GM12874 (cell line): Measurements from ENCODE around the gene ATXN7.

Experiments
- TF ChIP-seq, protein P1 (sequence below): IDR thresholded peaks from 2 replicates; pipeline ENCODE4 v1.5.1; 2011; ENCODE audit warnings: low read depth, mild to moderate bottlenecking, control low read depth, low read length, moderate library complexity; ENCODE audit not compliant: insufficient read depth

The ATXN7 gene

GRCh38 chr3:64039332-64039731 lies 175.7 kb downstream of the ATXN7 start:
- TF ChIP-seq, protein P1, sequence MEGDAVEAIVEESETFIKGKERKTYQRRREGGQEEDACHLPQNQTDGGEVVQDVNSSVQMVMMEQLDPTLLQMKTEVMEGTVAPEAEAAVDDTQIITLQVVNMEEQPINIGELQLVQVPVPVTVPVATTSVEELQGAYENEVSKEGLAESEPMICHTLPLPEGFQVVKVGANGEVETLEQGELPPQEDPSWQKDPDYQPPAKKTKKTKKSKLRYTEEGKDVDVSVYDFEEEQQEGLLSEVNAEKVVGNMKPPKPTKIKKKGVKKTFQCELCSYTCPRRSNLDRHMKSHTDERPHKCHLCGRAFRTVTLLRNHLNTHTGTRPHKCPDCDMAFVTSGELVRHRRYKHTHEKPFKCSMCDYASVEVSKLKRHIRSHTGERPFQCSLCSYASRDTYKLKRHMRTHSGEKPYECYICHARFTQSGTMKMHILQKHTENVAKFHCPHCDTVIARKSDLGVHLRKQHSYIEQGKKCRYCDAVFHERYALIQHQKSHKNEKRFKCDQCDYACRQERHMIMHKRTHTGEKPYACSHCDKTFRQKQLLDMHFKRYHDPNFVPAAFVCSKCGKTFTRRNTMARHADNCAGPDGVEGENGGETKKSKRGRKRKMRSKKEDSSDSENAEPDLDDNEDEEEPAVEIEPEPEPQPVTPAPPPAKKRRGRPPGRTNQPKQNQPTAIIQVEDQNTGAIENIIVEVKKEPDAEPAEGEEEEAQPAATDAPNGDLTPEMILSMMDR: no peak

DNA sequence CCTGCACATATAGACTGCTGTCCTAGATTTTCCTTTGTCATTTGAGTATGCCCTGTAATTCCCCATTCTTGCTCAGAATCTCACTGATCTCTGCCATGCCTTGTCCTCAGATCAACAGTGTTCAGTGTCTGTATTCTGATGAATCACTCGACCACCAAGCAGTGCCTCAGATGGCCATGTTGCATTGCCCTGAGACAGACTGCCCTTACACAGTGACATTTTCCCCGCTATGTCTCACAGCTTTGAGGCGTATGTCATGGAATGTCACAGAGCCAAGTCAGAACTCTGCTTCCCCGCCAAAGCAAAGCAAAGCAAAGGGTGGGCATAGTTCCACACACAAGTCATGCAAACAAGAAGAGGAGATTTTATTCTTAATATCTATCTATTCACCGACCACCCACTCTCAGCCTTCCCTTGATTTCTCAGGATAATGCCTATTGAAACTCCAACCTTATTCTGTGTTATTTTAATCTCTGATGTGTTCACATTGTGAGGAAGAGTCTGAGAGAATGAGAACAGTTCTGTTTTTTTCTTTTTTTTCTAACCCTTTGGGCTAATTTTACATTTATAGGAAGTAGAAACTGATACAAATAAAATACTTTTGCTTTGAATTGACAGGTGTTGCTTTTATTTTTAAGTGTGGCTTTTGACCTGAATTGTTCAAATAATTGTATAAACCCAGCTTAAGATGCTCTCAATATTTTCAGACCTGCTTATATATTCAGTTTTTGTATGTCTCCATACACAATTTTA lies 176.5 kb downstream of the ATXN7 start:
- TF ChIP-seq, protein P1: no peak

DNA sequence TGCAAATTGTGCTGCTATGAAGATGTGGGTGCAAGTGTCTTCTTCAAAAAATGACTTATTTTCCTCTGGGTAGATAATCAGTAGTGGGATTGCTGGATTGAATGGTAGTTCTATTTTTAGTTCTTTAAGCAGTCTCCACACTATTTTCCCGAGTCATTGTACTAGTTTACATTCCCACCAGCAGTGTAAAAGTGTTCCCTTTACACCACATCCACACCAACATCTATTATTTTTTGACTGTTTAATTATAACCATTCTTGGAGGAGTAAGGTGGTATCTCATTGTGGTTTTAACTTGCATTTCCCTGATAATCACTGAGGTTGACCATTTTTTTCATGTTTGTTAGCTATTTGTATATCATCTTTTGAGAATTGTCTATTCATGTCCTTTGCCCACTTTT lies 179.3 kb downstream of the ATXN7 start:
- TF ChIP-seq, protein P1: no peak

- TF ChIP-seq, protein P1: no peak
These were observed 182.9 kb downstream of the ATXN7 start for GRCh38 chr3:64046592-64046991.

DNA sequence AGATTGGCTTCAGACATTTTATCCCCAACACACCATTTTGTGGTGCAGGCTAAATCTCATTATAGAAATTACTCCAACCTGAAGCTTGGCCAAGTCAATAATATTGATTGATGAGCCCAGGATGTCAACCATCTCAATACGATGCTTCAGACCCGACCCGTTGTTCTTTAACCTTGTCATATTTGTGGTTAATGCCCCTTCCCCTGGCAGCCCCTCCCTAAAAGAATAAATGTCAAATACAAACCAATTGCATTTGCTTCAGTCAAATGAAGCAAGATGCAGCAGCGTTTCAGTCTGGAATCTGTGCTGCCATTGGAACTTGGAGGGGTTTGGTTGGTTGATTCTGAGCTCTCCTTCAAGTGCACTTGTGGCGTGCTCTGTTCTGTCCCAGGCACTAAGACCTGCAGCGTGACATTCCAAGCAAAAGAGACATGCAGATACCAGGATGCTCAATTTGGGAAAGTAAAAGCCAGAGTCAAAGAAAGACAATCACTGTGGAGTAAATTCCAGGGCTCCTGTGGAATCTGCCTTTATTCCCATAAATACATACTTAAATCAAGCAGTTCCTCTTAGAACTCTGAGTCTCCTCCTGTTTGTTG lies 183.4 kb downstream of the ATXN7 start:
- TF ChIP-seq, protein P1: no peak

DNA sequence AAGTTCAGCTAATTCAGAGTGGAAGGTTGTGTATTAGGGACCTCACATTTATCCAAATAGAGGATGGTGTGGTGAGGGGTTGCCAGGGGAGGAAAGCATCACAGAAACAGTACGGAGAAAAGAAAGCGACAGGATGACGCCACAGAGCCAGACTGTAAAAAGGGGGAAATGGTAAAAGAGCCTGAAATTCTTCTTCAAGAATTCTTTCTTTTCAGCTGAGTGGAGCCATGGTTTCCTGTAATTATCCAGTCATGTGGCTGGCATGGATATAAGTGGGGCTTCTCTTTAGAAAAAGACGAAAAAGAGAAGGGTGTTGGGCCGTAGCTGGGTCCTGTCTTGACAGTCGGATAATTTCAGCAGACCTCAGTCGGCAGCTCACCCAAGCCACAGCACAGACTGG lies 184.1 kb downstream of the ATXN7 start:
- TF ChIP-seq, protein P1: no peak

DNA sequence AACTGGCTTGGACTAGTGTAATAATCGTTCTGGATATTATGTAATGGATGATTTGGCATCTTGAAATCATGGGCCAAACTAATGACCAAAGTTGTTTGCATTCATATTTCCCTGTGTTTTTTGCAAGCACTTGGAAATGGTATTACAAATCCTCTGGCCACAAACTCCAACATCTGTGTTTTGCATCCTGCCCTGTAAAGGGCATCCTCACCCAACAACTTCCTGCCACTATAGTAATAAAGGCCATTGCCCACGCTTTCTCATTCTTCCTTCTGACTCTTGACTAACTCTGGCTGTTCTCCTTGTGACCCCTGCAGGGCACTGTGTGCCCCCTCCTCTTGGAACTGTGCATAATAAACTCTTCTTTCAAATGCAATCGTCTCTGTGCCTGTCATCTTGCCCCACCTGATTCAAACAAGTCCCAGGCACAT lies 185.0 kb downstream of the ATXN7 start:
- TF ChIP-seq, protein P1: no peak
